Measurements from ENCODE around the gene CCNC.

DNA sequence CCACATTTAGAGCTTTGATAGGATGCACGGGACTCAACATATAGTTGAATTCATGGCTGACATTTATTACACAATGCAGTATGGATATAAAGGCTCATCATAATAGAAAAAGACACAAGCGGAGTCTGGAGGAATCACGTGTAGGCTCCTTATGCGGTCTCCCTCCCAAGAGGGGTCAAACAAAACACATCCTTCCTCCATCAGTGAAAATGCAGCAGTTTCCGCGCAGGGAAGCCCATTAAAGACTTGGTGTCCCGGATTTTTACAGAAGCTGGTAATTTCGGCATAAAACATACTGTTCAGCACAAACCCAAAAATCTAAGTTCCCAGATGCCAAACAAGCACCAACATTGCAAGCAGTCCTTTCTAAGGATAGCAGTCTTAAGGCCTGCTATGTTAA, 54.4 kb downstream of the CCNC start:
- TF ChIP-seq, protein P1, sequence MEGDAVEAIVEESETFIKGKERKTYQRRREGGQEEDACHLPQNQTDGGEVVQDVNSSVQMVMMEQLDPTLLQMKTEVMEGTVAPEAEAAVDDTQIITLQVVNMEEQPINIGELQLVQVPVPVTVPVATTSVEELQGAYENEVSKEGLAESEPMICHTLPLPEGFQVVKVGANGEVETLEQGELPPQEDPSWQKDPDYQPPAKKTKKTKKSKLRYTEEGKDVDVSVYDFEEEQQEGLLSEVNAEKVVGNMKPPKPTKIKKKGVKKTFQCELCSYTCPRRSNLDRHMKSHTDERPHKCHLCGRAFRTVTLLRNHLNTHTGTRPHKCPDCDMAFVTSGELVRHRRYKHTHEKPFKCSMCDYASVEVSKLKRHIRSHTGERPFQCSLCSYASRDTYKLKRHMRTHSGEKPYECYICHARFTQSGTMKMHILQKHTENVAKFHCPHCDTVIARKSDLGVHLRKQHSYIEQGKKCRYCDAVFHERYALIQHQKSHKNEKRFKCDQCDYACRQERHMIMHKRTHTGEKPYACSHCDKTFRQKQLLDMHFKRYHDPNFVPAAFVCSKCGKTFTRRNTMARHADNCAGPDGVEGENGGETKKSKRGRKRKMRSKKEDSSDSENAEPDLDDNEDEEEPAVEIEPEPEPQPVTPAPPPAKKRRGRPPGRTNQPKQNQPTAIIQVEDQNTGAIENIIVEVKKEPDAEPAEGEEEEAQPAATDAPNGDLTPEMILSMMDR (IDR thresholded peaks at IDR 0.05; ENCODE audit: low read depth, low read length), result no peak
- TF ChIP-seq EZH2phosphoT487 (IDR thresholded peaks at IDR 0.05; ENCODE audit: low read depth), result no peak
